ENCODE measurements around the gene TLE2.

TLE2 gene

DNA sequence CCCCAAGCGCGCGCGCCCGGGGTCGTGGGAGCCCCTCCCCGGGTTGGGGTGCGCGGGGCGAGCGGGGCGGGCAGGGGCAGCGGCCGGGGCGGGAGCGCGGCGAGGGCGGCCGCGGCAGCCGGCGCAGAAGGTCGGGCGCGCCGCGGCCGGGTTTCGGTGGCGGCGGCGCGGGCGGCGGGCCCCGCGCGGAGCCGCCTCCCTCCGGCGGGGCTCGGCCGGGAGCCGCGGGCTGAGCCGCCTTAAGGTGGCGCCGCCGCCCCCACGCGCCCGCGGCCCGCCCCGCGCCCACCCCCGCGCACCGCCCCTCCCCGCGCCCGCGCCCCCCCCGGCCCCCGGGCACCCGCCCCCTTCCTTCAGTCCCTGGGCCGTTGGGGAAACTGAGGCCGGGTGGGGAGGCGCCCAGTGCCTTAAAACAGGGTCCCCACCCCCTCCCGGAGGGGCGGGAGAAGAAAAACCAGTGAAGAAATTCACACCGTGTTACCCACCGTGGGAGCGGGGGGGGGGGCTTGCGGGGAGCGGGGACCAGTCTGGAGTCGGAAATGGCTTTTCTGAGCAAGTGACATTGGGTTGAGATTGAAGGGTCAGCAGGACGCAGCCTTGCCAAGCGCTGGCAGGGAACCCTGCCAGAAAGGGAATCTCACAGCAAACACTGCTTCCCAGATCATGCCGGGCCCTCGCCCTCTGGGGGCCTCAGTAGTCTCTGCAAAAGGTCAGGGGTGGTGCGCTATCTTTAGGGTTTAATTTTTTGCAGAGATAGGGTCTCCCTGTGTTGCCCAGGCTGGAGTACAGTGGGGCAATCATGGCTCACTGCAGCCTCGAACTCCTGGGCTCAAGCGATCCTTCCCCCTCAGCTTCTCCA, at the start of gene TLE2:
Gene TLE2 (minus strand): TSS at position 216 of the 859 bp plus-strand sequence. CDS start 376 bp downstream, outside the sequence.
- DNase-seq (ENCODE audit: low spot score): no peak

DNA sequence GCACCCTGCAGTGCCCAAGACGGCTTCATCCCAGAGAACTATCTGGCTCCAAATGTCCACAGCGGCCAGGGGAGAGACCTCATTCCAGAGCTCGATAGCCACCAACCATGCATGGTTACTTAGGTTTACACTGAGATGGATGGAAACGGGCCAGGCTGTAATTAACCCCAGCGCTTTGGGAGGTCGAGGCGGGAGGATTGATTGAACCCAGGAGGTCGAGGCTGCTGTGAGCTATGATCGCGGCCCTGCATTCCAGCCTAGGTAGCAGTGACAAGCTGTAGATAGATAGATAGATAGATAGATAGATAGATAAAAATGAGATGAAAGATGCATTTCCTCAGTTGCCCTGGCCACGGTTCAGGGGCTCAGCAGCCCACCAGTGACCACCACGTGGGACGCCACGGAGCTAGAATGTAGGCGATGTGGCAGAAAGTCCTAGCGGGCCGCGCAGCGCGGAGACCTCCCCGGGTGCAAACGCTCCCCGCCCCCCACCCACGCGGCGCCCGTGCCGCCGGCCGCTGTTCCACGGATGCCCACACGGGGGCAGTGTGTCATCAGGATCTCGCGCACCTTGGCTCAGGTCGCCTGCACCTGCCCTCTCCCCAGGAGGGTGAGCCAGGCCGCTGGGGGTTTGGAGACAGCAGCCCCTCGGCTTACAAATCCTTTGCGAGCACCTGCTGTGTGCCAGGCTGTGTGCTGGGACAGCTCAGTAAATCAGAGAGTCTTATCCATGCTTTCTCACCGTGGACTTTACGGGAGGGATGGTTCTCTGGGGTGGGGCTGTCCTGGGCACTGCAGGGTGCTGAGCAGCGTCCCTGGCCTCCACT, 46.7 kb upstream of the TLE2 start:
- DNase-seq (ENCODE audit: low spot score): no peak

DNA sequence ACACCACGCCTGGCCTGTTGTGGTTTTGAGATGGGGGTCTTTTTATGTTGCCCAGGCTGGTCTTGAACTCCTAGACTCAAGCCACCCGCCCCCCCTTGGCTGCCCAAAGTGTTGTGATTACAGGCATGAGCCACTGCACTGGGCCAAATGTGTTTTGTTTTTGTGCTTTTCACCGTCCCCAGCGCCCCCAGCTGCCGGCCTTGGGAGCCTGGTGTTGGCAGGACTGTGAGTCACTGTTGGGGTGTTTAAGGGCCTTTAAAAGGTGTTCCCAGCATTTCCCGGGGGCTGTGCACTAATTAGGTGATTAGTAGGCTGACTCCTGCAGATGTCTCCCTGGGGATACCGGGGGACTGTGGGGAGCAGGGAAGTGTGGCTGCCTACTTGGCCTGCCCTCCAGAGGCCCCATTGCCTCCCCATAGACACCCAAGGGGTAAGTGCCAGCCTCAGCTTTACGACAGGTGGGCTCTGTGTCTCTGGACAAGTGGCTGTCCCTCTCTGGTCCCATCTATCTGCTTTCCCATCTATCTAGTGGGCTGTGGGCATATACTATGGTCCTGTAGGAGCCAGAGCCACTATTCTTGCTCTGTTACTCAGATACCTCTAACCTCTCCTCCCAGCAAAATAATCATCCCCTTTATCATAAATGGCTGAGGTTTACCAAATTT, 45.0 kb upstream of the TLE2 start:
- DNase-seq (ENCODE audit: low spot score): no peak

DNA sequence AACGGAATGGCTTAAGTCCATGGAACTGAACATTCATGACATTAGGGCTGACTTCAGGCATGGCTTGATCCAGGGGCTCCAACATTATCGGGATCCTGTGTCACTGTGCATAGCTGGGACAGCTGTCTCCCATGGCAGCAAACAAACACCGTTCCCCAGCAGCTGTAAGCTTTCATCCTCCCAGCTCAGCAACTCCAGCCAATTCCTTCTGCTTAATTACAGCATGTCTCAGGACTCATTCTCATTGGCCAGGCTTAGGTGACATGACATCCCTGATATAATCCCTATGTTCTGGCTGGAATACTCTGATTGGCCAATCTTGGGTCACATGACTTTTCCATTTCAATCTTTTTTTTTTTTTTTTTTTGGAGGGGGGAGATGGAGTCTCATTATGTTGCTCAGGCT, 44.1 kb upstream of the TLE2 start:
- no peak for DNase-seq (ENCODE audit: low spot score)

DNA sequence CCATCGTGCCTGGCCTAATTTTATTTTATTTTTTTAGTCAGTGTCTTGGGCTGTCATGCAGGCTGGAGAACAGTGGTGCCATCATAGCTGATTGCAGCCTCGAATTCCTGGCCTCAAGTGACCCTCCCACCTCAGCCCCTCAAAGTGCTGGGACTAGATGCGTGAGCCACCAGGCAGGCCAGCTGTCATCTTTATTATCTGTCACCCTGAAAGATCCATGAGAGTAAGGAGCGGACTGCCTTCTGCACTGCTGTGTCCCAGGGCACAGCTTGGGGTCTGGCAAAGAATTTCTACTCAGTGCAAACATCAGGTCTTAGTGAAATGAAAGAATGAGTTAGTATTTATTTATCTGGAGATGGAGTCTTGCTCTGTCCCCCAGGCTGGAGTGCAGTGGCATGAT, 42.7 kb upstream of the TLE2 start:
- no peak for DNase-seq (ENCODE audit: low spot score)

DNA sequence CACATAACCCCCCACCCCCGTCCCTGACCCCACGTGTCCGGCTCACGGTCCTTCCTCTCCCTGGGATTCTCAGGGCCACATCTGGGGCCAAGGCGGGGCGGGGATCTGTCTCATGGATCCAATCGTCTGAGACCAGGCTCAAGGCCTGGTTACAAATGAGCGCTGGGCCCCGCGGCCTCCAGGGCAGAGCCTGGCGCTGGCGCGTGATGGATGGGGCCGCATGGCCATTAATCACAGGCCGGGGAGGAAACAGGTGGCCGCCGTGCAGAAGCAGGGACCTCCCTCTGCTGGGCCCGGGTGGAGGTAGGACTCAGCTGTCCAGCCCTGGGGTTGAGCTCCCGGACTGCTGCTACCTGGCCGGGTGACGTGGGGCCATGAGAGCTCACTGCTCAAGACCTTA, 39.0 kb upstream of the TLE2 start:
- DNase-seq (ENCODE audit: low spot score): peak; percentile 52

DNA sequence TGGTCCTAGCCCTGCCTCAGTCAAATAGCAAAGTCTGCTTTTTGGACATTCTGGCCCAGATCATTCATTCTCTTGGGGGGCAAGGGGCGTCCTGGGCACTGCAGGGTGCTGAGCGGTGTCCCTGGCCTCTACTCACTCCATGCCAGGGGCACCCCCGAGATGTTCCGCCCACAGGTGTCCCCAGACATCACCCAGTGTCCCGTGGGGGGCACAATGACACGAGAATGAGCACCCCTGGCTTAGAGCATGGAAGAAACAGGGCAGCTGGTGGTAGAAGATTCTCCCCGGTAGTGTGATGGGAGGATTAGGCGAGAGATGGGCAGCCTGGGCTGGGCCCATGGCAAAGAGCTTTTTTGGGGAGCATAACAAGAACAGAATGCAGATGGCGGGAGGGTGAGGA, 38.5 kb upstream of the TLE2 start:
- no peak for DNase-seq (ENCODE audit: low spot score)

DNA sequence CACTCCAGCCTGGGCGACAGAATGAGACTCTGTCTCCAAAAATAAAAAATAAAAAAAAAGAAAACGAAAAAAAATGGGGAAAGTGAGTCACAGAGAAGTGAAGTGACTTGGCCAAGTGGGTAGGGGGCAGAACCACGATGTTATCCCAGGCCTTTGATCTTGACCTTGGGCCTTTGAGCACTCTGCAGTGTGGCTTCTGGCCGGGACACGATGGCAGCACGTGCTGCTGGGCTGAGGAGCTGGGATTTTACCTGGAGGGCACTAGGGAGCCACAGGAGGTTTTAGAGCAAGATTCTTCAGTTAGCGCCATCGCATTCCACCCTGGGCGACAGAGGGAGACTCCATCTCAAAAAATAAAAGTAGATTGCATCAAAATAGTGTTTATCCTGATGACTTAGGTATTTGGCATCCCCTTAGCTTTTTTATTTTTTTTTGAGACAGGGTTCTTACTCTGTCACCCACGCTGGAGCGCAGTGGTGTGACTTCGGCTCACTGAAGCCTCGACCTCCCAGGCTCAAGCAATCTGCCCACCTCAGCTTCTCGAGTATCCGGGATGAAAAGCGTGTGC, 37.5 kb upstream of the TLE2 start:
- no peak for DNase-seq (ENCODE audit: low spot score)

DNA sequence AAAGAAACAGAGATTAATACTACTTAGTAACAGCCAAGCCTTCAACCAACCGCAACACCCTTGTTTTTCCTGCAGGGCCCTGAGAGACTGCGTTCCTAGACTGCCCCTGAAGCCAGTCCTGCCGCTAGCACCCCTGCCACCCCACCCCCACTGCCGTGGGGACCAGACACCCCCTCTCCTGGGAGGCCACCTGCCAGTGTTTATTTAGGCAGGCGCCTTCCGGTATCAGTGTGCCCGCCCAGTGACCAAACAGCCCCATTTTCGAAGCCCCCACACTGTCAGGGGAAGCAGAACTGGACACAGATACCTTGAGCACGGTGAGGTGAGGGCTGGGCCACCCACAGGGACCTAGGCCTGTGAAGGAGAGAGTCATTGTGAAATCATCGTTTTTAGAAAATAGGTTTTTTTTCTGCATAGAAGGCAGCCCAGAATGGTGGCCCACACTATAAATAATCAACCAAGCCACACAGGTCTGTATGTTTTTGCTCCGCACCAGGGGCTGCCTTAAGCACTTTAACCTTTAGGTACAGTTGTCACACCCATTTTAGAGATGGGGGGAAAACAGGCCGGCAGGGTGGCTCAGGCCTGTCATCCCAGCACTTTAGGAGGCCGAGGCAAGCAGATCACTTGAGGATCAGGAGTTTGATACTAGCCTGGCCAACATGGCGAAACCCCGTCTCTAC, 36.7 kb upstream of the TLE2 start:
- no peak for DNase-seq (ENCODE audit: low spot score)

DNA sequence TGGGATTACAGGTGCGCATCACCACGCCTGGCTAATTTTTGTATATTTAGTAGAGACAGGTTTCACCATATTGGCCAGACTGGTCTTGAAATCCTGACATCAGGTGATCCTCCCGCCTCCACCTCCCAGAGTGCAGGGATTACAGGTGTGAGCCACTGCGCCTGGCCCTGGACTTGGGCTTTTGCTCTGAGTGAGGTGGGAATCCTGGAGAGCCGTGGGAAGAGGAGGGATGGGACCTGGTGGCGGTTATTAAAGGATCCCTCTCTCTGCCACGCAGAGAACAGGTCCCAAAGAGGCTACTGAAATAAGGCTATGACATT, 34.9 kb upstream of the TLE2 start:
- no peak for DNase-seq (ENCODE audit: low spot score)

DNA sequence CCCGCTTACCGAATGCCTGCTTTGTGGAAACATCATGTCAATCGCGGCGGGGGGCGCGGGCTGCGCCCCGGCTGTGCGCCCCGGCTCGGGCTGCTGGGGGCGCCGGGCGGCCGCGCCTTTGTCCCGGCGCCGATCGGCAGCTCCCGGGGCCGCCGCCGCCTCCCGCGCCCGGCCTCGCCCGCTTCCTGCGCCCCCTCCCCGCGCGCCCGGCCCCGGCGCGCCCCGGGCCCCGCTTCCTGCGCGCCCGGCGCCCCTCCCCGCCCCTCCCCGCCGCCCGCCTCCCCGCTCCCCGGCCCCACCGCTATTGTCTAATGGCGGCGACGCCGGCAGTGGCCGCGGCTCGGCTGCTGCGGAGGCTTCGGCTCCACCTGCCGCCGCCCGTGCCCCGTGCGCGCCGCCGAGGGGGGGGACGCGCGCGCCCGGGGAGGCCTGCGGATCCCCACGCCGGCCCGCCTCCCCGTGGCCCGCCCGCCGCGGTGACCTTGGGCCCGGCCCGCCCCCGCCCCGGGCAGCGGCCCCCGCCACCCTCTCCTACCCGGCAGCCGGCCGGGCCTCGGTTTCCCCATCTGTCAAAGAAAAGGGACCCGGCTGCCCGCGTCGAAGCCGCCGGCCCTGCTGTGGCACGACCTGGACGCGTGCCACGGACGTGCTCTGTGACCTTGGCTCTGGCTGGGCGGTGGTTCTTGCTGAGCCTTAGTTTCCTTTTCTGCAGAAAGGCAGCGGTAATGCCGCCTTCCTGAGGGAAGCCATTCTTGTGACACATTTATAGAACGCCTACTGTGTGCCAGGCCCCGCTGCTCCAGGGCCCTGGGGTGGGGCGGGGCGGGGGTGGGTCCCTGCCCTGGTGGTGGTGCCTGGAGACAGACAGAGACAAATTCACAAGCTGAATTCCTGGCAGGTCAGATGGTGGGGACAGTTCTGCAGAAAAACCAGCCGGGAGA, 33.4 kb upstream of the TLE2 start, which contains the start of gene TLE5:
Gene TLE5 (minus strand): TSS at position 331 of the 941 bp plus-strand sequence. CDS start 295 bp downstream, at position 36.
- peak; percentile 36 for DNase-seq (ENCODE audit: low spot score)

DNA sequence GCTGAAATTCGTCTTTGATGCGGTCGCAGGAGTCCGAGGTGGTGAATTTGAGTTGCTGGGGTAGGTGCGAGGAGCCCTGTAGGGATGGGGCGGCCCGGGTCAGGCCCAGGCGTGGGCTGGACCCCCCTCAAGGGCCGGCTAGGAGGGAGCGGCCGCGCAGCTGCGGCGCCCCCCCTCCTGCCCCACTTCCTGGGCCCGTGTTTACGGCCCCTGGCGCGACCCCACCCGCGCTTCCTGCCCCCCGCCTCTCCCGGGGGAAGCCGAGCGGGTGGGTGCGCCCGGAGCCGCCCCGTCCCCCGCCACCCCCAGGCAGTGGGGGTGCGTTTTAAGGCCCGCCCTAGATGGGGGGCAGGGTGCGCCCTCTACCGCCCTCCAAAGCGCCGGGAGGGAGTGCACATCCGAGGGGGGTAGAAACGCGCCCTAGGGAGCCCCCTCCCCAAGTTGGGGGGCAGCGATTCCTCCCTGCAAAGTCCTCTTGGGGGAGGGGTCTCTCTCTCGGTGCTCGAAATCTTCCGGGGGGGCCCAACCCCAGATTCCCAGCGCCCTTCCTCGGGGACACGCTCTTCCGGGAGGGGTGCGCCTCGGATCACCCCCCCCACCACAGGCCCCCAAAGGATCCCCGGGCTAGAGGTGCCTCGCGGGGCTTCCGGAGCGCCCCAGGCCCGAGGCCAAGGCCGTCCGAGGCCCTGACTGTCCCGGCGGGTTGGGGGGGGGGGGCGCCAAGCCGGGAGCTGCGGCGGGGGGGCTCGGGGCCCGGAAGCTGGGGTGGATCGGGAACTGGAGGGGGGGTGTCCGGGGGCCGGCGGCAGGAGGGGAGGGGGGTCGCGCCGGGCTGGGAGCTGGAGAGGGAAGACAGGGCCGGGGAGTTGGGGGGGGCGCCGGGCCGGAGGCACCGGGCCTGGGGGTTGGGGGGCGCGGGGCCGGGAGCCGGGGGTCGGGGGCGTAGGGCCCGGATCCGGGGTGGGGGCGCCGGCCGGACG, 32.4 kb upstream of the TLE2 start:
- DNase-seq (ENCODE audit: low spot score): no peak

DNA sequence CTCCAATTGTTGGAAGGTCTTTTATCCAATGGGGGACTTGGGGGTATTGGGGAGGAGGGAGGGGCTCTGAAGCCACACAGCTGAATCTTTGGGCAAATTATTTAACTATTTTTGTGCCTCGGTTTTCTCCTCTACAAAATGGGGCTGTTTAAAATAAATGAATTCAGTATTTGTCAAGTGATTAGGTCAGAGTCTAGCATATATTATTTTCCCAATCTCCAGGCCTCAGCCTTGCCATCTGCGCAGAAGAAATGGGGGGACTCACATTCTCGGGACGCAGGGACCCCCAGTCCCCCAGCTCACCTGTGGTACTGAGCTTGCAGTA, 31.7 kb upstream of the TLE2 start:
- DNase-seq (ENCODE audit: low spot score): no peak

DNA sequence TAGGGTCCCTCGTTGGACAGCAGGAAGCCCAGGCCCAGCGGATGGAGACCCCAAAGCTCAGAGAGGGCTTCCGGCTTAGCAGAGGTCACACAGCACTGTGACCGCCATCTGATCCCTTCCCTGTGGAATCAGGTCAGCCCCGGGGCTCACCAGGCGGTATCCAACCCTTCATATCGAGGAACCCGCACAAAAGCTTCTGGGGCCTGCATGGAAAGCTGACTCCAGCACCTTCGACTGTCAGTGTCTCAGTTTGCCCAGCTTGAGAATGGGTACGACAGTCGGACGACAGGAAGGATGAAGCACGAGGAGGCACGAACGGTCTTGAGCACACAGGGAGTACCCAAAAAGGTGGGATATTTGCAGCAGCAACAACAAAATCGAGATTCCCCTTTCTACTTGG, 30.6 kb upstream of the TLE2 start:
- DNase-seq (ENCODE audit: low spot score): no peak

DNA sequence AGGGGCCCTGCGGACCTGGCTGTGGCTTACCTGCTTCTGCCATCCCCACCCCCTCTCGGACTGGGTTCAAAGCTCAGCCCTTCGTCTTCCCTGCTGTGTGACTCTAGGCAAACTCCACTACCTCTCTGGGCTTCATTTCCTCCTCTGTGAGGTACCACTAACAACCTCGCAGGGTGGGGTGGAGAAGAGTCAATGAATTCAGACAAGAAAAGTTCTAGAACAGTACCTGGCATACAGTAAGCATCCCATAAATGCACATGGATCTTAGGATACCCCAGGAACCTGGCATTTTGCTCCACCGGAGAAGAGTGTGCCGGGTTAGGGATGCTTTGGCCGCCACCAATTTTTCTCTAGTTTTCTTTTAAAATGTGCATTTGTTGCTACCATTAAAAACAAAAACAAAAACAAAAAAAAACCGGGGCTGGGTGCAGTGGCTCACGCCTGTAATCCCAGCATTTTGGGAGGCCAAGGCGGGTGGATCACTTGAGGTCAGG, 29.8 kb upstream of the TLE2 start:
- DNase-seq (ENCODE audit: low spot score): no peak

DNA sequence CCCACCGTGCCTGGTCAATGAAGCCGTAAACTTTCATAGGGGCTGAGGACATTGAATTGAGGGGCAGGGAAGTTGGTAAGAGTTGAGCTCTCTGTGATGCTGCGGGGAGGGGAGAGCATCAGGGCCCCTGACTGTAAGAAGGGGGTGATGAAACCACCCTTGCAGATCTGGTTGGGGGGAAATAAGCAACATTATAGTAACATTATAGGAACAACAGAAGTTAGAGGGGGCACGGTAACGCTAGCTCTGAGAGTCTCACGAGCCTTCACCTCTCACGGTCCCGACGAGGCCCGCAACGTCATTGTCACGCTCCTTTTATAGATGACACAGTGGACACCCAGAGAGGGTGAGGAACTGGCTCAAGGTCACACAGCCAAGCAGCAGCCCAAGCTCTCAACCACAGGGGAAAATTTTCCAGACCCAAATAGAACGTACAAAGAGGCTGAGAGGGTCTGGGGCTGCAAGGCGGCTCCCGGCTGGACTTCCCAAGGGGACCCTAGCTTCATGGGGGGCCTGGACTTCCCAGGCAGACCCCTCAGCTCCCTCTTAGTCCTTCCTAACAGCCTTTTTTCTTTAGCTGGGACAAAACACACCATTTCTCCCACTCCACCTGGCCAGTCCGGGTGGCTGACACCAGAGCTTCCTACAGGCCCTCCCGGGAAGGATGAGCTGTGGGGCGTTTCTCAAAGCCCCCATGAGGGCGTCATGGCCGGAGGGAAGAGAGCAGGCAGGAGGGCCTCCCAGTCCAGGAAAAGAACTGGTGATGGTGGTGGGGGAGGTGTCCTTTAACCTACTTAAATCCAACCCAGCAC, 29.1 kb upstream of the TLE2 start:
- DNase-seq (ENCODE audit: low spot score): no peak

DNA sequence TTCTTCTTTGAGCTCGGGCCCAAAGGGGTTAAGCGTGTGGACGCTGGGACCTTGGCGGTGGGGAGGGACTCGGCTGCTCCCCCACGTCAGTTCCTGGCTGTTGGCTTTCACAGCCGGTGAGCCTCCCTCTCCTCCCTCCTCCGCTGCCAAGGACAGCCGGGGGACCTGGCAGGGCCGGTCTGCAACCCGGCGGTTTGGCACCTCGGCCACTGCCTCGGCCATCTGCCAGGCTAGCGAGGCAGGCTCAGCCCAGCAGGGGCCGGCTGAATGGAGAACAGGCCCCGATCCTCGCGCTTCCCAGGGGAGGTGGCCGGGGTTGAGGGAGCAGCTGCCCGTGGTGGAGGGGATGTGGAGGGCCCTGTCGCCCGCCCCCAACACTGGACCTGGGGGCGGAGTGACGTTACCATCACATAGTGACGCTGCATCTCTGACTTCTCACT, 28.2 kb upstream of the TLE2 start:
- no peak for DNase-seq (ENCODE audit: low spot score)

DNA sequence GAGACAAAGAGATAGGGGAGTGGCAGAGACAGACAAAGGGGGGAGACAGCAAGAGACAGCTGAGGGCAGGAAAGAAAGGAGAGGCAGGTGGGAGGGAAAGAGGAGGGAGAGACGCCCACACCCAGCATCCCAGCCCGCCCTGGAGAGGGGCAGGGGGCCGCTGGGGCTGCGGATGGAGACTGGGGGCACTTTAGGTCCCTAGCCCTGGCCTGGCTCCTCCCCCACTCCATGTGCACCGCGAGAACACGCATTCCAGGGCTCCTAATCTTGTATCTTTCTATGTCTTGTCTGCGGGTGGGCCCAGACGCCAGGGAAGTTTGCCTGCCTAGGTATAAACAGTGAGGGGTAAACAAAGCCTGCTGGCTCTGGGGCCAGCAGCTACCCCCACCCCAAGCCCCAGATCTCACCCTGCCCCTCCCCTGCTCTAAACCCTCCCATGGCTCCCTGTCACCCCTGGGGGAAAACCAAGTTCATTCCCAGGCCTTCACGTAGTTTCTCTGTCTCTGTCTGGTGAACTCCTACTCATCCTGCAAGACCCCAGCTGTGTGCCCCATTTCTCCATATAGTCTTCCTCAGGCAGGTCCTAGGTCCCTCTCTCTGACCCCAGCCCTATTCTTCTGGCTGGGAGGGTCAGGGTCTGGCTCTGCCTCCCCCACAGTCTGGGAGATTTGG, 27.5 kb upstream of the TLE2 start:
- DNase-seq (ENCODE audit: low spot score): no peak
